Measurements from ENCODE around the gene ACOX2. TPM values are rescaled to one million over a fixed set of nuclear protein-coding genes. Genes with fewer than 3 reads are reported as not detected.

ACOX2 gene
- total RNA-seq, 1 experiment from 2014 or later: 3.2 TPM

GRCh38 chr3:58573640-58574039 is 36.6 kb upstream of the ACOX2 start:
- no peak for DNase-seq (ENCODE audit: low read depth, low spot score)
- H3K27me3 ChIP-seq (ENCODE audit: control insufficient read depth, insufficient read depth, low read length): no peaks in the 10 kb centered on the region
- ChIA-PET CTCF (interaction anchor here (1.0 kb wide), 1 partner anchor 53 kb away, joined by 3 read pairs; no protein-coding TSS in a partner anchor), POLR2A (no interaction called here)
- ATAC-seq: no peak
- H3K4me1 ChIP-seq (ENCODE audit: control insufficient read depth, insufficient read depth, low read length): no peaks in the 10 kb centered on the region; the same call in 1 of the 2 replicates
- no peak overlapping the region for H3K4me3 ChIP-seq (ENCODE audit: low read depth in 2 of 2, low read length in 2 of 2)
- no peaks in the 10 kb centered on the region for H3K9me3 ChIP-seq (ENCODE audit: control insufficient read depth, insufficient read depth, low read depth, low read length)
- BruUV-seq (replicated peaks): no TSS peak
- intact Hi-C loops (cut with micrococcal nuclease; ENCODE audit: unreplicated experiment): no loop called here
- H3K27ac ChIP-seq (ENCODE audit: low read length): no peak overlapping the region
- no peaks in the 10 kb centered on the region for H3K36me3 ChIP-seq (ENCODE audit: control insufficient read depth, insufficient read depth, low read length)
- in situ Hi-C loops (cut with HindIII; ENCODE audit: low pct_unique_long_range_greater_than_20kb, low sequenced_read_pairs): no loop called here
- TF ChIP-seq, protein P1, sequence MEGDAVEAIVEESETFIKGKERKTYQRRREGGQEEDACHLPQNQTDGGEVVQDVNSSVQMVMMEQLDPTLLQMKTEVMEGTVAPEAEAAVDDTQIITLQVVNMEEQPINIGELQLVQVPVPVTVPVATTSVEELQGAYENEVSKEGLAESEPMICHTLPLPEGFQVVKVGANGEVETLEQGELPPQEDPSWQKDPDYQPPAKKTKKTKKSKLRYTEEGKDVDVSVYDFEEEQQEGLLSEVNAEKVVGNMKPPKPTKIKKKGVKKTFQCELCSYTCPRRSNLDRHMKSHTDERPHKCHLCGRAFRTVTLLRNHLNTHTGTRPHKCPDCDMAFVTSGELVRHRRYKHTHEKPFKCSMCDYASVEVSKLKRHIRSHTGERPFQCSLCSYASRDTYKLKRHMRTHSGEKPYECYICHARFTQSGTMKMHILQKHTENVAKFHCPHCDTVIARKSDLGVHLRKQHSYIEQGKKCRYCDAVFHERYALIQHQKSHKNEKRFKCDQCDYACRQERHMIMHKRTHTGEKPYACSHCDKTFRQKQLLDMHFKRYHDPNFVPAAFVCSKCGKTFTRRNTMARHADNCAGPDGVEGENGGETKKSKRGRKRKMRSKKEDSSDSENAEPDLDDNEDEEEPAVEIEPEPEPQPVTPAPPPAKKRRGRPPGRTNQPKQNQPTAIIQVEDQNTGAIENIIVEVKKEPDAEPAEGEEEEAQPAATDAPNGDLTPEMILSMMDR (IDR thresholded peaks at IDR 0.05): no peak
- no peak for TF ChIP-seq POLR2AphosphoS5 (IDR thresholded peaks at IDR 0.05; ENCODE audit: low read depth, low read length)
- no peak for TF ChIP-seq TCF7L2 (IDR thresholded peaks at IDR 0.05; ENCODE audit: low read depth, low read length)
- no peak for TF ChIP-seq REST (IDR thresholded peaks at IDR 0.05; ENCODE audit: insufficient read depth in 1 of 2, low read depth in 2 of 2, low read length in 1 of 2)
- TF ChIP-seq SIN3A (IDR thresholded peaks at IDR 0.05; ENCODE audit: borderline replicate concordance, insufficient read depth, low read depth, low read length): no peak

DNA sequence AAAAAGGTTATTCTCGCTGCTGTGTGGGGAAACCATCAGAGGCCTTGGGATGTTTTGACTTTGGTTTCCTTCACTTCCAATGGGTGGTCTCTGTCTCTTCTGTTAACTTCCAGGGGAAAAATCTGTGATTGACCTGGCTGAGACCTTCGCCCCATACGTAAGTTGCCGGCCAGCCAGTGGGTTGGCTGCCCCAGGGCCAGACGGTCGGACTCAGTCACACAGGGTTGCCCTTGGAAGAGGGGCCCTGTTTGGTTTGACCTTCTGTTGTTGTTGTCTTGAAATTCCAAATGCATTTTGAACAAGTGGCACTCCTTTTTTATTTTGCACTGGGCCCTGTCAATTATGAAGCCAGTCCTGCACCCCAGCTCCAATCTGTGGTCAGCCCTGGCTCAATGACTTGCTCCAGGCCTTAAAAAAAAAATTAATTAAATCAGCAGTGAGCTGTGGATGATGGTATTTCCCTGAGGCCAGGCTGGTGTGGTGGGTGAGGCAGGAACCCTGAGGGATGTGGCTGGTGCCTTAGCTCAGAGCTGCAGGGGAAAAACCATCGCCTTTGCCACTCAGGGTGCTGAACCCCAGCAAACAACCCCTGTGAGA is 35.7 kb upstream of the ACOX2 start:
- POLR2A ChIA-PET: no interaction called here
- Histone ChIP-seq H3K27ac (ENCODE audit: low read length) (no peak overlapping the region), H3K4me3 (ENCODE audit: low read depth in 2 of 2, low read length in 2 of 2) (no peak overlapping the region), H3K9me3 (ENCODE audit: control insufficient read depth, insufficient read depth, low read depth, low read length) (no peaks in the 10 kb centered on the region), H3K27me3 (ENCODE audit: control insufficient read depth, insufficient read depth, low read length) (no peaks in the 10 kb centered on the region), H3K4me1 (ENCODE audit: control insufficient read depth, insufficient read depth, low read length) (no peaks in the 10 kb centered on the region; the same call in 1 of the 2 replicates), H3K36me3 (ENCODE audit: control insufficient read depth, insufficient read depth, low read length) (no peaks in the 10 kb centered on the region)
- intact Hi-C loops (cut with micrococcal nuclease; ENCODE audit: unreplicated experiment): no loop called here
- ATAC-seq: no peak
- no peak for DNase-seq (ENCODE audit: low read depth, low spot score)
- TF ChIP-seq SIN3A (IDR thresholded peaks at IDR 0.05; ENCODE audit: borderline replicate concordance, insufficient read depth, low read depth, low read length) (no peak), REST (IDR thresholded peaks at IDR 0.05; ENCODE audit: insufficient read depth in 1 of 2, low read depth in 2 of 2, low read length in 1 of 2) (no peak), POLR2AphosphoS5 (IDR thresholded peaks at IDR 0.05; ENCODE audit: low read depth, low read length) (no peak), TCF7L2 (IDR thresholded peaks at IDR 0.05; ENCODE audit: low read depth, low read length) (no peak)
- TF ChIP-seq, protein P1 (IDR thresholded peaks at IDR 0.05): no peak
- CTCF ChIA-PET: no interaction called here
- in situ Hi-C loops (cut with HindIII; ENCODE audit: low pct_unique_long_range_greater_than_20kb, low sequenced_read_pairs): no loop called here
- BruUV-seq (replicated peaks): no TSS peak
